ENCODE data around the gene KRT1. TPM values are rescaled to one million over a fixed set of nuclear protein-coding genes. Genes with fewer than 3 reads are reported as not detected.

Gene KRT1
- total RNA-seq, 1 donor from 2014 or later: not detected

GRCh38 chr12:52696588-52696987 is 16.4 kb upstream of the KRT1 start:
- Mint-ChIP-seq H3K4me3 (ENCODE audit: unreplicated experiment) (no peak overlapping the region), H3K36me3 (ENCODE audit: unreplicated experiment) (no peaks in the 10 kb centered on the region), H3K9me3 (ENCODE audit: unreplicated experiment) (peaks cover 6% of the 10 kb centered on the region), H3K4me1 (ENCODE audit: low read depth, unreplicated experiment) (no peaks in the 10 kb centered on the region), H3K27ac (ENCODE audit: unreplicated experiment) (no peak overlapping the region), H3K27me3 (ENCODE audit: unreplicated experiment) (peaks cover 19% of the 10 kb centered on the region)
- DNase-seq: no peak
- TF ChIP-seq CTCF (IDR thresholded peaks at IDR 0.05; ENCODE audit: partially characterized antibody, unreplicated experiment): no peak

- Mint-ChIP-seq H3K36me3 (ENCODE audit: unreplicated experiment) (no peaks in the 10 kb centered on the region), H3K4me3 (ENCODE audit: unreplicated experiment) (no peak overlapping the region), H3K9me3 (ENCODE audit: unreplicated experiment) (peaks cover 3% of the 10 kb centered on the region), H3K27me3 (ENCODE audit: unreplicated experiment) (peaks cover 19% of the 10 kb centered on the region), H3K4me1 (ENCODE audit: low read depth, unreplicated experiment) (no peaks in the 10 kb centered on the region), H3K27ac (ENCODE audit: unreplicated experiment) (no peak overlapping the region)
- TF ChIP-seq CTCF (IDR thresholded peaks at IDR 0.05; ENCODE audit: partially characterized antibody, unreplicated experiment): no peak
- DNase-seq: no peak
Observed at GRCh38 chr12:52695039-52695438, 14.8 kb upstream of the KRT1 start.

- TF ChIP-seq CTCF (IDR thresholded peaks at IDR 0.05; ENCODE audit: partially characterized antibody, unreplicated experiment): no peak
- Mint-ChIP-seq H3K27me3 (ENCODE audit: unreplicated experiment) (peaks cover 17% of the 10 kb centered on the region), H3K27ac (ENCODE audit: unreplicated experiment) (no peak overlapping the region), H3K36me3 (ENCODE audit: unreplicated experiment) (no peaks in the 10 kb centered on the region), H3K9me3 (ENCODE audit: unreplicated experiment) (peaks cover 3% of the 10 kb centered on the region), H3K4me3 (ENCODE audit: unreplicated experiment) (no peak overlapping the region), H3K4me1 (ENCODE audit: low read depth, unreplicated experiment) (no peaks in the 10 kb centered on the region)
- DNase-seq: no peak
Observed at GRCh38 chr12:52694151-52694550, 13.9 kb upstream of the KRT1 start.

DNA sequence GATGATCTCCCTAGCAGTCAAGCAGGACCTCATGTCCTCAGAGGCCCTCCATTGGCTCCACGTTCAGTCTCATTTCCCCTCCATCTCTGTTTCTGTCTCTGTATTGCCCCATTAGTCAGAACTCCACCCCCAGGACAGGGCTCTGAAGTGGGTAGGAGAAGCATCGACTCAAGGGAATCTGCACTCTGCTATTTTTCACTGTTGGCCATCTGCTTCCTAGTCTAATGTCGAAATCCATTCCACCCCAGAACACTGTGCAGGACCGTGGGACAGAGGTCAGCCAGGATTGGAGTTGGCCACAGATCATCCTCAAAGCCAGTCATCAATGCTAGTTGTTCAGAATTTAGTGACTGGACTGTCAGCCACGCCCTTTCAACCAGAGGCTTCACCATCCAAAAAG is 13.1 kb upstream of the KRT1 start:
- TF ChIP-seq CTCF (IDR thresholded peaks at IDR 0.05; ENCODE audit: partially characterized antibody, unreplicated experiment): no peak

GRCh38 chr12:52692254-52692653 is 12.0 kb upstream of the KRT1 start:
- peaks cover 3% of the 10 kb centered on the region for H3K9me3 Mint-ChIP-seq (ENCODE audit: unreplicated experiment)
- H3K27ac Mint-ChIP-seq (ENCODE audit: unreplicated experiment): no peak overlapping the region
- H3K4me3 Mint-ChIP-seq (ENCODE audit: unreplicated experiment): no peak overlapping the region
- no peaks in the 10 kb centered on the region for H3K4me1 Mint-ChIP-seq (ENCODE audit: low read depth, unreplicated experiment)
- no peak for TF ChIP-seq CTCF (IDR thresholded peaks at IDR 0.05; ENCODE audit: partially characterized antibody, unreplicated experiment)
- no peaks in the 10 kb centered on the region for H3K36me3 Mint-ChIP-seq (ENCODE audit: unreplicated experiment)
- H3K27me3 Mint-ChIP-seq (ENCODE audit: unreplicated experiment): peaks cover 23% of the 10 kb centered on the region
- DNase-seq: peak; percentile 29

More for the DNA sequence above, 13.1 kb upstream of the KRT1 start:
- H3K27ac Mint-ChIP-seq (ENCODE audit: unreplicated experiment): no peak overlapping the region
- DNase-seq: no peak
- H3K4me3 Mint-ChIP-seq (ENCODE audit: unreplicated experiment): no peak overlapping the region
- H3K9me3 Mint-ChIP-seq (ENCODE audit: unreplicated experiment): peaks cover 3% of the 10 kb centered on the region
- no peaks in the 10 kb centered on the region for H3K36me3 Mint-ChIP-seq (ENCODE audit: unreplicated experiment)
- H3K27me3 Mint-ChIP-seq (ENCODE audit: unreplicated experiment): peaks cover 20% of the 10 kb centered on the region
- no peaks in the 10 kb centered on the region for H3K4me1 Mint-ChIP-seq (ENCODE audit: low read depth, unreplicated experiment)

Measured in glutamatergic neuron (in vitro differentiated cells).